ENCODE measurements around the gene GCNT2.
"Not testable (repeated sequence)": the region's sequence is repeated elsewhere in the genome, so short reads cannot be mapped to it uniquely, and the experiment has no call there.

The GCNT2 gene

GRCh38 chr6:10665595-10665994 is 144.4 kb downstream of the GCNT2 start:
- DNase-seq = not testable (repeated sequence)

GRCh38 chr6:10668126-10668917 is 147.2 kb downstream of the GCNT2 start:
- DNase-seq = no peak

GRCh38 chr6:10676403-10676802 is 155.3 kb downstream of the GCNT2 start:
- DNase-seq = no peak

GRCh38 chr6:10678456-10678855 is 157.3 kb downstream of the GCNT2 start:
- DNase-seq = no peak
